ENCODE measurements around the gene NFS1.
"Not testable (repeated sequence)": the region's sequence is repeated elsewhere in the genome, so short reads cannot be mapped to it uniquely, and the experiment has no call there.

NFS1 gene

DNA sequence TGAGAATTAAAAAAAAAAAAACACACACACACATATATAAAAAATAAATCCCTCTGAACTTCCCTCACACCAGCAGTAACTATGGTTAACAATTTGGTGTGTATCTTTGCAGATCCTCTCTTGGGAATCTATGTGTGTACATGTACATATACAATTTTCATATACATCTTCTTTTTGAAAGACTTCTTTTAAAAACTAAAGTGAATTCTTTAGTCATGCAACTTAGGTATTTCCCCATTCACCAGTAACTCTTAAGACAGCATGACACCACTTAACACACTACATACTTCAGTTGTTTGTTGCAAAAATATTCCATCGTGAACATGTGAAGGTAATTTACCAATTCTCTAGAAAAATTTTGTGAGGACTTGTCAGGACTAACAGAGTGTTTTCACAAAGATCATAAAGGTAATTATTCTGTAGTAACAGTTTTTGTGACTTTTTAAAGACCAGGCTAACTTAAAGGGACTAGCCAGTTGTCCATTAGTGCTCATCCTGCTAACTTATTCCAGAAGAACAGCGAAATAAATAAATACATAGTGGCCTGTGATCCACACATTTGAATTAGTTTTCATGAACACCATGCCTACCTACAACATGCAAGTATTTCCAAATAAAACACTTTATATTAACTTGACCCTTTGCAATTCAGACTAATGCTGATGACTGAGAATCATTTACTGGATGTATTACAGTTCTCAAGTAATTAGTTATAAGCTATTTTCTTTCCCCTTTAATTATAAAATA lies 30.9 kb upstream of the NFS1 start:
- DNase-seq (ENCODE audit: low read depth, low spot score): no peak

DNA sequence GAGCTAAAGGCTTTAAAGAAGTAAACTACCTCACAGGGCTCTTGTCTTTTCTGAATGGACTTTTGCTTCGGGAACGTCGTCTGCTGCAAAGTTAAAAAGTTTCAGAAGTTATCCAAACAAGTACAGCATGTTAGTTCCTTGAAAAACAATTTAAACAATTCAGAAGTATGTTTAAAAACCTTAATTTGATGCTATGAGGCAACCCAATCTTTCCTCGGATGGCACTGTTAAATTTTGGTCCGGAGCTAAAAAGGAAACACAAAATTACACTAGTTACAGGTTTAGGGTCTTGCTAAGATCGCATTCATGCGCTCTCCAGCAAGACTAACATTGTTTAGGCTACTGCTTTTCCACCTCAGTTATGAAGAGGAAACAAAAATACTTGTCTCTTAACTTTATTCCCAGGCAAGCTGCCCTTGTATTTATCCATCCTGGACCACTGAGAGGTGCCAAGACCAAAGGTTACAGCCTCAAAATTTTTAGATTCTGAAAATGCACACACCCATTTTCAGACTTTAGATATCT lies 30.2 kb upstream of the NFS1 start:
- DNase-seq (ENCODE audit: low read depth, low spot score): no peak

DNA sequence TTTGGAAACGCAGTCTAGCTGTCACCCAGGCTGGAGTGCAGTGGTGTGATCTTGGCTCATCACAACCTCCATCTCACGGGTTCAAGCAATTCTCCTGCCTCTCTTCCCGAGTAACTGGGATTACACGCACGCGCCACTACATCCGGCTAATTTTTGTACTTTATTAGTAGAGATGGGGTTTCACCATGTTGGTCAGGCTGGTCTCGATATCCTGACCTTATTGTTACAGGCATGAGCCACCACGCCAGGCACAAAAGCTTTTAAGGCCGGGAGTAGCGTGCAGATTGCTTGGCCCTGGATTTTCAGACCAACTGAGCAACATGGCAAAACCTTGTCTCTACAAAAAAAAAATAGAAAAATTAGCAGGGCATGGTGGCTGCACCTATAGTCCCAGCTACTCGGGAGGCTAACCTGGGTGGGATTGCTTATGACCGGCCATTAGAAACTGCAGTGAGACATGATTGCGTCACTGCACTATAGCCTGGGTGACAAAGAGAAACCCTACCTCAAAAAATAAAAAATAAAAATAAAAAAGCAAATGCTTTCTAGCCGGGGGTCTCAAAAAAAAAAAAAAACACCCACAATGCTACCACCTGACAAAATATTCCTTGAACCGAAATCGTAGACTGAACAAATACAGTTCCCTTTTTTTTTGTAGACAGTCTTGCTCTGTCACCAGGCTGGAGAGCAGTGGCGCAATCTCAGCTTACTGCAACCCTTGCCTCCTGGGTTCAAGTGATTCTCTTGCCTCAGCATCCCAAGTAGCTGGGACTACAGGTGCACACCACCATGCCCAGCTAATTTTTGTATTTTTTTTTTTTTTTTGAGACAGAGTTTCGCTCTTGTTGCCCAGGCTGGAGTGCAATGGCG lies 27.9 kb upstream of the NFS1 start:
- no peak for DNase-seq (ENCODE audit: low read depth, low spot score)

DNA sequence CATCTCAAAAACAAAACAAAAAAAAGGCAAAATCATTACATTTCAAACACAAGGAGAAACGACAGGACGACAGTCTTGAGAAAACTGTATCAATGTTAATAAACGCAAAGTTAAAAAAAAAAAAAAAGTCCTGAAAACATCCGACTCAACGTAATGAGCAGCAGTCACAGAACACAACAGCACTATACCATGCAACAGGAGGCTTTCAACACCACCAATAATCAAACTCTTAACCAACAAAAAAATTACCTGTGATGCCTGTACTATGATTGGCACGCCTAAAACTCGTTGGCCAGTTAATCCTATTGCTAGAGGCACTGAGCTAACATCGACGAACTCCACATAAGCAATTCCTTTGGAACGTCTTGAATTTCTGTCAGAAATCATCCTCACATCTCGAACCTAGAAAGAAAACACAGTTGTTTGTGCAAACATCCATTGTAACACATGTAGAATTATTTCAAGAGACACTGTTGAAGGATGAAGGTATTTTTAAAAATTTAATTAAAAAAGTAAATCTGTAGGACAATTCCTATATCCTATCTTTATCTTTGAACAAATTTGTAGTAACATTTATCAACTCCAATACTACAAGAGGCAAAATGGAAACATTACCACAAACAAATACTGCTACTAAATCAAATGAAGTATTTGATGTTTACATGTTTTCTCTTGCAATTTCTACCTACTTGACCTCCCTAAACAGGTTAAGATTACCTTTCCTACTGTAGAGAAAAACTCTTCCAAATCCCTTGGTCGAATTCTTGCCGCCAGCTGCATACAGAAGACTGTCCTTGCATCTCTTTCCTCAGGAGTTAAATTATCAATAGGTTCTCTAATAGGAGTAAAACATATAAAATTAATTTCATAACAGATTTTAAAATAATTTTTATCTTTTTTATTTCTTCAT lies 25.4 kb upstream of the NFS1 start:
- no peak for DNase-seq (ENCODE audit: low read depth, low spot score)

- not testable (repeated sequence) for DNase-seq (ENCODE audit: low read depth, low spot score)
These were observed 24.6 kb upstream of the NFS1 start for GRCh38 chr20:35723652-35724320.

GRCh38 chr20:35723275-35723639 lies 24.1 kb upstream of the NFS1 start:
- not testable (repeated sequence) for DNase-seq (ENCODE audit: low read depth, low spot score)

- no peak for DNase-seq (ENCODE audit: low read depth, low spot score)
These were observed 22.5 kb upstream of the NFS1 start for GRCh38 chr20:35721621-35722020.

DNA sequence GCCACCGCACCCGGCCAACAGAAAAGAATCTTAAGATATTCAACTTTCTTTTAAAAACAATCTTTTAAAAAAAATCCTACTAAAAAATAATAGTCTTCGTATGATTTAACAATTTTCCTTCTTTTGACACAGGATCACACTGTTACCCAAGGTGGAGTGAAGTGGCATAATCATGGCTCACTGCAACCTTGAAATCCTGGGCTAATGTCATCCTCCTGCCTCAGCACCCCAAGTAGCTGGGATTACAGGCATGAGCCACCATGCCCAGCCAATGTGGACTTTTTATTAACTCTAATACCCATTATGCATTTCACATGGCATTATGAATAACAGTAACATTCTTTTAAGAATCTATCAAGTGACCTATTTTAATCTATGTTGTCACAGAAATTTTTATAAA lies 22.1 kb upstream of the NFS1 start:
- DNase-seq (ENCODE audit: low read depth, low spot score): no peak

DNA sequence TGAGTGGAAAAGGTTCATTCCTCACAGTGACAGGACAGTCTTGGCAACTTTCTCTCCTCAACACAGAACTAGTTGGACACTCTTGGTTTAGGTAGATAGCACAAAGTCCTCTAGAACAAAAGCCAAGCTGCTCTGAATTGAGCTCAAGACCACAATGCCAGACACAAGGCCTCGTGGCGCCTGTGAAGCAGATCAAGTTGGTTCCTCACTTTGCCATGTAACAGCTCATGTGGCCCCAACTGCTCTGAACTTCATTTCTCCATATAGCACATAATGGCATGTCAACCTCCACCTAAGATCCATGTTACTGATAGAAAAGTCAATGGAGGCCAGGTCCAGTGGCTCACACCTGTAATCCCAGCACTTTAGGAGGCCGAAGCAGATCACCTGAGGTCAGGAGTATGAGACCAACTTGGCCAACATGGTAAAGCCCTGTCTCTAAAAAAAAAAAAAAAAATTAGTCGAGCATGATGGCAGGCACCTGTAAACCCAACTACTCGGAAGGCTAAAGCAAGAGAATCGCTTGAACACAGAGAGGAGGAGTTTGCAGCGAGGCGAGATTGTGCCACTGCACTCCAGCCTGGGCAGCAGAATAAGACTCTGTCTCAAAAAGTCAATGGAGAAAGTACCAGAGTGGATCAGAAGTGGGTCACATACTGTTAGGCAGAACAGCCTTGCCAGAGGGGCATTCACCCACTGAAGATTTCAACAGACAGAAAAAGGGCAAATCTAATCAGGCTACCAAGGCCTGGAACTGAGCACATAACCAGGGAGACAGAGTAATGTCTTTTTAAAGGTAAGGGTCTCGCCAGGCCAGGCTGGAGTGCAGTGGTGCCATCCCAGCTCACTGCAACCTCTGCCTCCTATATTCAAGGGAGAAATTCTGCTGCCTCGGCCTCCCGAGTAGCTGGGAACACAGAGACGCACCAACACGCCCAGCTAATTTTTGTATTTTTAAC lies 21.3 kb upstream of the NFS1 start:
- DNase-seq (ENCODE audit: low read depth, low spot score): no peak

DNA sequence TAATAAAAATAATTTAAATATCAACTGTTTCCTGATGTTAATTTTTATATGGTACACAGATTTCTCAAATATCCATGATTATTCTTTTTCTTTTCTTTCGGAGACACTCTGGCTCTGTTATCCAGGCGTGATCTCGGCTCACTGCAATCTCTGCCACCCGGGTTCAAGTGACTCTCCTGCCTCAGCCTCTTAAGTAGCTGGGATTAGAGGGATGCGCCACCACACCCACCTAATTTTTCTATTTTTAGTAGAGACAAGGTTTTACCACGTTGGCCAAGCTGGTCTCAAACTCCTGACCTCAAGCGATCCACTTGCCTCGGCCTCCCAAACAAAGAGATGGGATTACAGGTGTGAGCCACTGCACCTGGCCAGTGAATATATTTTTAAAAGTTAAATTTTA lies 20.6 kb upstream of the NFS1 start:
- DNase-seq (ENCODE audit: low read depth, low spot score): no peak

GRCh38 chr20:35718972-35719635 lies 20.0 kb upstream of the NFS1 start:
- DNase-seq (ENCODE audit: low read depth, low spot score): no peak

DNA sequence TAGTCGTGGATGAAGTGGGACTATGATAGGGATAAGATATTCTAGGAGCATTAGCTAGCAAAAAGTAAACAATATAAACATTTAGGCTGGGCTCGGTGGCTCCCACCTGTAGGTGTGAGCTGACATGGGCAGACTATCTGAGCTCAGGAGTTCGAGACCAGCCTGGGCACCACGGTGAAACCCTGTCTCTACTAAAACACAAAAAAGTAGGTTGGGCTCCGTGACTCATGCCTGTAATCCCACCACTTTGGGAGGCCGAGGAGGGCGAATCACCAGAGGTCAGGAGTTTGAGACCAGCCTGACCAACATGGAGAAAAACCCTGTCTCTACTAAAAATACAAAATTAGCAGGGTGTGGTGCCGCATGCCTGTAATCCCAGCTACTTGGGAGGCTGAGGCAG lies 19.2 kb upstream of the NFS1 start:
- DNase-seq (ENCODE audit: low read depth, low spot score): not testable (repeated sequence)

- no peak for DNase-seq (ENCODE audit: low read depth, low spot score)
These were observed 17.2 kb upstream of the NFS1 start for GRCh38 chr20:35716330-35716729.

DNA sequence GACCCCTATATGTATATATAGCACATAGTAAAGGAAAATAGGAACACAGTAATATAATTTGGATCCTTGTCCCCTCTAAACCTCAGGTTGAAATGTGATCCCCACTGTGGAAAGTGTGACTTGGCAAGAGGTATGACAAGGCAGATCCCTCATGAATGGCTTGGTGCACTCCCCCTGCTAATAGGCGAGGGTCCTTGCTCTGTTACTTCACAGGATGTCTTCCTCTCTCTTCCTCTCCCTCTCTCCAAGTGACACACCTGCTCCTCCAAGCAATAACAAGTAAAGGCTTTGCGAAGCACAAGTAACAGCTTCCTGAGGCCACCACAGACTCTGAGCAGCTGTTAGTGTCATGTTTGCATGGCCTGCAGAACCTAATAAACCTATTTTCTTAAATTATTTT lies 16.5 kb upstream of the NFS1 start:
- no peak for DNase-seq (ENCODE audit: low read depth, low spot score)

DNA sequence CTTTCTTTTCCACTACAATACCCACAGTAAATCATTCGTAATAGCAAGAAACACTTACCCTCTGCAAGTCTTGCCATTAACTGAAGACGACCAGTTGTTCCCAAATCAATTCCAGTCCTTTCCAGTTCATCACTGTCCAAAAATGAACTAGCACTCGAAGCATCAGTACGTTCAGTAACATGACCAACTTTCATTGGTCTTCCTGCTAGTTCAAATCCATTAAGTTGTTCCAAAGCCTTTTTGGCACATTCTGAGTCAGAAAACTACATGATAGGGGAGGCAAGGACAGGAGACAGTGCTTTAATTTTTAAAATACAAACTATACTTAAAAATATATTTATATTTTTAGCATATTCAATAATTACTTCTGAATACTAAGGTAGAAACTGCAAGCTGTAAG lies 15.0 kb upstream of the NFS1 start:
- no peak for DNase-seq (ENCODE audit: low read depth, low spot score)

DNA sequence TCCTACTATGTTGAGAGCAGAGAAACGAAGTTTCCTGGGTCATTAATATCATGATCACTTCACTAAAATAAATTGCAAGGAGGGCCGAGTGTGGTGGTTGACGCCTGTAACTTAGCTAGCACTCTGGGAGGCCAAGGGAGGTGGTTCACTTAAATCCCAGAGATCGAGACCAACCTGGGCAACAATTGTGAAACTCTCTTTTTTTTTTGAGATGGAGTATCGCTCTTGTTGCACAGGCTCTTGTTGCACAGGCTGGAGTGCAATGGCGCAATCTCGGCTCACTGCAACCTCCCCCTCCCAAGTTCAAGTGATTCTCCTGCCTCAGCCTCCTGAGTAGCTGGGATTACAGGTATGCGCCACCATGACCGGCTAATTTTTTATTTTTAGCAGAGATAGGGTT lies 14.0 kb upstream of the NFS1 start:
- not testable (repeated sequence) for DNase-seq (ENCODE audit: low read depth, low spot score)

GRCh38 chr20:35711588-35712209 lies 12.5 kb upstream of the NFS1 start:
- DNase-seq (ENCODE audit: low read depth, low spot score): no peak

- no peak for DNase-seq (ENCODE audit: low read depth, low spot score)
These were observed 11.9 kb upstream of the NFS1 start for GRCh38 chr20:35710884-35711587.
